Measurements from ENCODE around the gene SMAP1.

- TF ChIP-seq ZNF408 (CRISPR knock-in tag; IDR thresholded peaks at IDR 0.05; ENCODE audit: low read depth) (no peak), FOSL1 (tag; conservative IDR thresholded peaks at IDR 0.05) (no peak), CHCHD3 (CRISPR knock-in tag; IDR thresholded peaks at IDR 0.05) (no peak), EZH2 (IDR thresholded peaks at IDR 0.05; ENCODE audit: borderline replicate concordance, low read depth, low read length) (no peak), KDM4B (IDR thresholded peaks at IDR 0.05; ENCODE audit: borderline replicate concordance in 2 of 2, low read depth in 1 of 2) (no peak), SP1 (CRISPR knock-in tag; IDR thresholded peaks at IDR 0.05) (no peak), CREB1 (IDR thresholded peaks at IDR 0.05) (no peak), CREB1 (CRISPR knock-in tag; IDR thresholded peaks at IDR 0.05) (no peak), BRCA1 (IDR thresholded peaks at IDR 0.05) (no peak), BRCA1 (CRISPR knock-in tag; IDR thresholded peaks at IDR 0.05) (no peak), POLR2A (conservative IDR thresholded peaks at IDR 0.05) (no peak), CBFA2T2 (conservative IDR thresholded peaks at IDR 0.05) (no peak), ZEB2 (IDR thresholded peaks at IDR 0.05) (no peak), SIN3A (IDR thresholded peaks at IDR 0.05; ENCODE audit: borderline replicate concordance in 2 of 2, control insufficient read depth in 1 of 2, low read depth in 2 of 2, low read length in 2 of 2) (no peak)
Measured at GRCh38 chr6:70676821-70677220, 9.1 kb downstream of the SMAP1 start.

Data from K562 (cell line).